Lower leg skin (tissue), 4 donors: Measurements from ENCODE around the gene SETDB2. TPM values are rescaled to one million over a fixed set of nuclear protein-coding genes. Genes with fewer than 3 reads are reported as not detected.

Experiments used
- DNase-seq, 2 donors: peaks; one replicate each; pipeline ENCODE4 v3.0.0-alpha.2; 2019; ENCODE audit warnings: low spot score in 2 of 2
- H3K4me3 ChIP-seq: fragments of 200-600 bp; sonication (generic); 2 replicates; pipeline ENCODE4 v1.5.1; 2017; ENCODE audit warnings: mild to moderate bottlenecking, low read depth; ENCODE audit not compliant: poor library complexity, severe bottlenecking
- POLR2A ChIP-seq, 2 donors: fragments of 450-650 bp; IDR thresholded peaks; one replicate each; pipeline ENCODE4 v1.6.1; 2016 to 2017; ENCODE audit warnings: antibody characterized with exemption in 2 of 2, mild to moderate bottlenecking in 1 of 2, moderate library complexity in 1 of 2
- WGBS, 2 donors: methylation state at CpG; one replicate each; pipeline ENCODE4 v1.1.5; 2018; 5-methylcytosine and 5-hydroxymethylcytosine counted together
- intact Hi-C: fragments of 100-400 bp; cut with DNase I; formaldehyde crosslinking; loops from one replicate; pipeline ENCODE4 v1.15.0; 2023; ENCODE audit warnings: low total_unique reads
- total RNA-seq, 4 donors: library from RNA; depleted of rRNA; stranded (reverse); fragments of >200 nt; gene quantifications; one replicate each; pipeline ENCODE4 v1.1.0, GENCODE V29; 2016
- TF ChIP-seq, protein P1 (sequence below), 3 donors: fragments of 450-650 bp; IDR thresholded peaks; one replicate each; pipeline ENCODE4 v1.5.1; 2016; ENCODE audit warnings: antibody characterized with exemption in 3 of 3, mild to moderate bottlenecking in 3 of 3, moderate library complexity in 2 of 3

The SETDB2 gene
- total RNA-seq, 4 donors from 2014 or later: 9.3 to 14.4 (median 9.9) TPM

DNA sequence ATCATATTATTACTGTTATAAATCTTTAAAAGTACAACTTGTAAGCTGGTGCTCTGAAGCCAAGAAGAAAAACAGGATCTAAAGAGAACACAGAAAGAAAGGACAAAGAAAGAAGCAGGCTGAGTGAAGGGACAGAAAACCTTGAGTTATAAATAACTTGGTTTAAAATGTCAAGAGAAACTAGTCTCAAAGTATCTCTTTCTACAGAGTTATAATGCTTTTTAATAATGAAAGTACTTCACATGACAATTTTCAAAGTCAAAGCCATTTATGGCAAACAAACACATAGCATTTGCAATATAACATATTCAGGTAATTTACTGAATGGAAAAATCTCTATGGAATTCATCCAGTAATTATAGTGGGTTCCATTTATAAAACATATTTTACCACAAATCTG lies 33.6 kb upstream of the SETDB2 start:
- intact Hi-C loops: no loop called here
- no peak for TF ChIP-seq POLR2A (IDR thresholded peaks at IDR 0.05)
- TF ChIP-seq, protein P1, sequence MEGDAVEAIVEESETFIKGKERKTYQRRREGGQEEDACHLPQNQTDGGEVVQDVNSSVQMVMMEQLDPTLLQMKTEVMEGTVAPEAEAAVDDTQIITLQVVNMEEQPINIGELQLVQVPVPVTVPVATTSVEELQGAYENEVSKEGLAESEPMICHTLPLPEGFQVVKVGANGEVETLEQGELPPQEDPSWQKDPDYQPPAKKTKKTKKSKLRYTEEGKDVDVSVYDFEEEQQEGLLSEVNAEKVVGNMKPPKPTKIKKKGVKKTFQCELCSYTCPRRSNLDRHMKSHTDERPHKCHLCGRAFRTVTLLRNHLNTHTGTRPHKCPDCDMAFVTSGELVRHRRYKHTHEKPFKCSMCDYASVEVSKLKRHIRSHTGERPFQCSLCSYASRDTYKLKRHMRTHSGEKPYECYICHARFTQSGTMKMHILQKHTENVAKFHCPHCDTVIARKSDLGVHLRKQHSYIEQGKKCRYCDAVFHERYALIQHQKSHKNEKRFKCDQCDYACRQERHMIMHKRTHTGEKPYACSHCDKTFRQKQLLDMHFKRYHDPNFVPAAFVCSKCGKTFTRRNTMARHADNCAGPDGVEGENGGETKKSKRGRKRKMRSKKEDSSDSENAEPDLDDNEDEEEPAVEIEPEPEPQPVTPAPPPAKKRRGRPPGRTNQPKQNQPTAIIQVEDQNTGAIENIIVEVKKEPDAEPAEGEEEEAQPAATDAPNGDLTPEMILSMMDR (IDR thresholded peaks at IDR 0.05): no peak
- DNase-seq: no peak
- no peak overlapping the region for H3K4me3 ChIP-seq

DNA sequence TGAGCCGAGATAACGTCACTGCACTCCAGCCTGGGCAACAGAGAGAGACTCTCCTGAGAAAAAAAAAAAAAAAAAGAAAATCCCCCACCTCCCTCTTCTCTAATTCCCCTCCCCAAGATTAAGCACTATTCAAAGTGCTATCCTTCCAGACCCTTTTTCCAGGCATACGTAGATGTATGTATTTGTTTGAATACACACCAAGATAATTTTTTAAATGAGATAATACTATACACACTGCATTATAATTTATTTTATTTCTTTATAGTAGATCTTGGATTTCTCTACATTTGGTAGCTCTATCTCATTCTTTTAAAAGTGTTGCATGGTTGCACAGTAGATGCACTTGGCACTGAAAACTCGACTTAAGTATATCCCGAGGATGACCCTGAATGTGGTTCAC lies 32.7 kb upstream of the SETDB2 start:
- WGBS, 2 donors: 95 to 98% methylated on average over 5 of the region's 5 CpGs
- TF ChIP-seq, protein P1 (IDR thresholded peaks at IDR 0.05): no peak
- TF ChIP-seq POLR2A (IDR thresholded peaks at IDR 0.05): no peak
- DNase-seq: no peak
- H3K4me3 ChIP-seq: no peak overlapping the region
- intact Hi-C loops: no loop called here

DNA sequence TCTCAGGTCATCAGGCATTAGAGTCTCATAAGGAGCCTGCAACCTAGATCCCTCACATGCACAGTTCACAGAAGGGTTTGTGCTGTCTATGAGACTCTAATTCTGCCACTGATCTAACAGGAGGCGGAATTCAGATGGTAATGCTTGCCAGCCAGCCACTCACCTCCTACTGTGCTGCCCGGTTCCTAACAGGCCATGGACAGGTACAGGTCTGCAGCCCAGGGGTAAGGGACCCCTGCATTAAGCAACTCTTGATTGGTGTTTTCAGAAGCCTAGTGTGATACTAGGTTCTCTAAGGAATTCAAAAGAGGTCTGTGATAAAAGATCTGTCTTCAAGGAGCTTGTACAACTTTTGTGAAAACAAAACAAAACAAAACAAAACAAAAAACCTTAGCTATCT lies 31.3 kb upstream of the SETDB2 start:
- WGBS, 2 donors: 97 to 100% methylated on average over 2 of the region's 2 CpGs
- intact Hi-C loops: no loop called here
- TF ChIP-seq, protein P1 (IDR thresholded peaks at IDR 0.05): no peak
- TF ChIP-seq POLR2A (IDR thresholded peaks at IDR 0.05): no peak
- H3K4me3 ChIP-seq: no peak overlapping the region
- DNase-seq: no peak

DNA sequence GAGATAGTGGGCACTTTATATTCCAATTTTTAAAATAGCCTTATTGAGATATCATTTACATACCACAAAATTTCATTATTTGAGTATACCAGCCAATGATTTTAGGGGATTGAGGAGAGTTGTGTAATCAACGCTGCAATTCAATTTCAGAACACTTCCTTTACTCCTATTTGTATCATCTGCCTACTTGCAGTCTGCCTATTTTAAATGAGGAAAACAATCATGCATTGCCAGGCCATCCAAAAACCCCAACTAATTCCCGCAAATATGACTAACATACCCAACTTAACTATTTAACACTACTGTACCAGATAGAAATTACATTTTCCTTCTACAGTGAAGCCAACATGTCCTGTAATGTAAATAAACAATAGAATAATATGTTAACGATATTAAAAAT lies 26.9 kb upstream of the SETDB2 start:
- intact Hi-C loops: no loop called here
- H3K4me3 ChIP-seq: no peak overlapping the region
- TF ChIP-seq POLR2A (IDR thresholded peaks at IDR 0.05): no peak
- TF ChIP-seq, protein P1 (IDR thresholded peaks at IDR 0.05): no peak
- no peak for DNase-seq
- WGBS, 2 donors: 74 to 84% methylated on average over 3 of the region's 3 CpGs

DNA sequence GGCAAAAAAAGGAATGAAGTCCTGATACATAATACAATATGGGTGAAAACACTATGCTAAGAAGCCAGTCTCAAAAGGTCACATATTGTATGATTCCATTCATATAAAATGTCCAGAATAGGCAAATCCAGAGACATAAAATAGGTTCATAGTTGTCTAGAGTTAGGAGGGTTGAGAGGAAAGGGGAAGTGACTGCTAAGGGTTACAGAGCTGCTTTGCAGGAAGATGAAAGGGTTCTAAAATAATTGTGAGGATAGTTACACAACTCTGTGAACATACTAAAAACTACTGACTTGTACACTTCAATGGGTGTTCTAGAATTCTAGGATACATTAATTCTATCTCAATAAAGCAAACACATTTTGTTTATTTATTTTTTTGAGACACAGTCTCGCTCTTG lies 25.9 kb upstream of the SETDB2 start:
- WGBS, 2 donors: 96 to 100% methylated on average over 1 of the region's 1 CpG
- no peak for DNase-seq
- H3K4me3 ChIP-seq: no peak overlapping the region
- intact Hi-C loops: no loop called here
- TF ChIP-seq, protein P1 (IDR thresholded peaks at IDR 0.05): no peak
- no peak for TF ChIP-seq POLR2A (IDR thresholded peaks at IDR 0.05)

DNA sequence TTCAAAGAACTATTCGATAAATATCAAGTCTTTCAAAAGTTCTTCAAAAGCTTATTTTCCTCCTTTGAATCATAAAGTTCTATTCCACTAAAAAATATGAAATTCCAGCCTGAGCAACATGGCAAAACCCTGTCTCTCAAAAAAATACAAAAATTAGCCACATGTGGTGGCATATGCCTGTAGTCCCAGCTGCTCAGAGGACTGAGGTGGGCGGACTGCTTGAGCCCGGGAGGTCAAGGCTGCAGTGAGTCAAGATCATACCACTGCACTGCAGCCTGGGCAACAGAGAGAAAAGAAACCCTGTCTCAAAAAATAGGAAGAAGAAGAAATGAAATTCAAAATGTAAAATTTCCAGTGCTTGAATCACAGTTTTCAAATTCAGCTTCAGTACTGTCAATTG lies 24.8 kb upstream of the SETDB2 start:
- DNase-seq: no peak
- H3K4me3 ChIP-seq: no peak overlapping the region
- intact Hi-C loops: no loop called here
- 72 to 89% methylated on average over 3 of the region's 3 CpGs for WGBS, 2 donors
- TF ChIP-seq, protein P1 (IDR thresholded peaks at IDR 0.05): no peak
- no peak for TF ChIP-seq POLR2A (IDR thresholded peaks at IDR 0.05)
